SHP77 treated with DMSO at 0.1 percent for 48 hours (cell line): ENCODE measurements around the gene COMMD1.
"Not testable (repeated sequence)": the region's sequence is repeated elsewhere in the genome, so short reads cannot be mapped to it uniquely, and the experiment has no call there.

Source experiments
- DNase-seq: peaks from one replicate; lab custom pipeline; 2025; lab: John Stamatoyannopoulos, UW

The COMMD1 gene

DNA sequence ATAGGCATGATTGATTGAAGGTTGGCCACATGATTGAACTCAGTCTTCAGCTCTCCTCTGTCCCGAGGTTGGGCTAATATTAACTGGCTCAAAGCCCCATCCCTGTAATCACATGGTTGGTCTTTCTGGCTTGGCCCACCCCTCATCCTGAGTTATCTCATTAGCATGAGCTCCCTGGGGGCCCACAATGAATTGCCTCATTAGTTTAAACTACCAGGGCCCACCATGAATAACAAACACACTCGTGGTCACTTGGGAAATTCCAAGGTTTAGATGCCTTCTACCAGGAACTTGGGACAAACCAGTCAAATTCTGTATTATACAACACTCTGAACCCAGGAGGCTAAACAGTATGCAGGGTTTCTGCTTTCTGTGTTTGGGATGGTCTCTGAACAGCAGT lies 168.8 kb downstream of the COMMD1 start:
- no peak for DNase-seq

DNA sequence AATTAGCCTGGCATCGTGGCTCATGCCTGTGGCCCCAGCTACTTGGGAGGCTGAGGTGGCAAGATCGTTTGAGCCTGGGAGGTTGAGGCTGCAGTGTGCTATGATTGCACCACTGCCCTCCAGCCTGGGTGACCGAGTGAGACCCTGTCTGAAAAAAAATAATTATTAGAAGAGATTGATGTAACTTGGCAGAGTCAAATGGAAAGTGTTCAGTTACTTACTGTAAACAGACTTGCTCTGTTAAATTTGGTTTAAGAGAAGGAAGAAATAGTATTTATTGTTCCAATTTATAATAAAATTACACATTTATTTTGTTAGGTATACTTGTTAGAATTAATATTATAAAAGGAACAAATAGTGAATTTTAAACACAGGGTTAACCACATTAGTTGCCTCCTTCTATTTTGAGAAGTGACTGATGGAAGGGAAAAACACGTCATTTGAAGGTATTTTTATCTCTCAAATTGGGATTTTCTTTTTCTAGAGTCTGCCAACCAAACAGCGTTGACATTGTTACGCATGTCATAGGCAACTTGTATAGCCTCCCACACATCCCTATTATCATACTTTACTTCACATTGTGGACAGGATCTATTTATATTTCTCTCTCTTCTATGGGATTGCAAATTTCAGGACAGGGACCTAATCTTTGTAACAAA lies 171.6 kb downstream of the COMMD1 start:
- DNase-seq = no peak

DNA sequence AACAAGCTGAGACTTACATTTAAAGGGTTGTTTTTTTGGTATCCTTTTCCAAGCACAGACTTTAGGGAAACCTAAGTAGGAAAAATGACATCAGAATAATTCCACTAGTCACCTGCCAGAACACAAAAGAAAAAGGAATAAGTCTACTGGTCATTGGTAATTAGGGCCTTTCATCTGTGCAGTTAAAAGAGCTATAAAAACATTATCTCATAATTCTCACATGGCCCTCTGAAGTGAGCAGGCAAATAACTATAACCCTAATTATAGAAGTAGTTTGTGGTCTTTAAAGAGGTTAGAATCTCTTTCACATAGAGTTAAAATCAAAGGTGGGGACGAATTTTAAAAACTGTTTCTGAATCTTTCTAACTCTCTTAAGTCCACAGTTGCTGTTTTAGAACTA lies 179.3 kb downstream of the COMMD1 start:
- DNase-seq = no peak

DNA sequence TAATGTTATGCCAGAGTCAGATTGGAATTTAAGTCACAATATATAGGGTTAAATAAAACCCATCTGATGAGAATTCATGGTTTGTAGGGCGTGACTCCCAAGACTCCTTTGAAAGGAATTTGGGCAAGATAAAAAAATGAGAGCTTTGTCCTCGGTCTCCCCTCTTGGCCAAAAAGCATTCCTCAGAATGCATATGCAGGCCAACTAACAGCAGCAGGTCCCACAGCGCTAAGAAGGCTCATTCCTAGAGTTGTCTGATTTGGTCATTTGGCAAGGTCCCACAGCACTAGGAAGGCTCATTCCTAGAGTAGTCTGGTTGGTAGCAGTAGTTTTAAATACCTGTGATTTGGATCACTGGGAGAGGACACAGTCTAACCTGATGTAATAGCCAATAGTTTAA lies 184.2 kb downstream of the COMMD1 start:
- DNase-seq = no peak

DNA sequence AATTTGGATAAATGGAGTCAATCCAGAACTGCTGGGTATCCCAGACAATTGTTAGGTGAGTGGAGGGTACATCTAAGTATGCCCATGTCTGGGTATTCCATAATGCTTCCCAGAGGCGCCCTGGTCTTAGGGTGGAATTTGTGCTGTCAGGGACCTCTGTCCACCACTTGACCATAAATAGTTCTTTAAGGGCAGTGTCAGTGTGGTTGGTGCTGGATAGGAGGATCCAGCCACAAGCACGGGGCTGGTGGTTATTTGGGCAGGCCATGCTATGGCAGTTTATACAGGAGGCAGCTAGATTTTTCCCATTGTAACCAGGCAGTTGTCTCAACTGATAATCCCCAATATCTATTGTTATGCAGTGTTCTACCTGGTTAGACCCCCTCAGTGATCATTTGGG lies 186.0 kb downstream of the COMMD1 start:
- DNase-seq = no peak

DNA sequence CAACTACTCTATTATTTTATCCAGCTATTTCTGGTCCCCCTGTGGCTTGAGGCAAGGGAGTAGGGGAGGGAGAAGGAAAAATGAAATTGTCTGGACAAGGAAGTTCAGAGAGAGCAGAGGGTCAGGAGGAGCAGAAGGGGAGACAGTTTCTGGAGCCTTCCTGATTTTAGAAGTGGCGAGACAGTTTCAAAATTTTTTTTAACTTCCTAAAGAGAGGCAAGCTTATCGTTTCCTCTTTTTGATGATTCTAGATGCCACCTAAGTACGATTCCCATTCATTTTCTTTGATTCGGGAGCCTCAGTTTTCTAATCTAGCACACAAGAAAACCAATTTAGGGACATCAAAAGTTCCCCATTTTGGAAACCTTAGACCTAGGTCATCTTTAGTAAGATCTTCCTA lies 193.6 kb downstream of the COMMD1 start:
- DNase-seq = no peak

DNA sequence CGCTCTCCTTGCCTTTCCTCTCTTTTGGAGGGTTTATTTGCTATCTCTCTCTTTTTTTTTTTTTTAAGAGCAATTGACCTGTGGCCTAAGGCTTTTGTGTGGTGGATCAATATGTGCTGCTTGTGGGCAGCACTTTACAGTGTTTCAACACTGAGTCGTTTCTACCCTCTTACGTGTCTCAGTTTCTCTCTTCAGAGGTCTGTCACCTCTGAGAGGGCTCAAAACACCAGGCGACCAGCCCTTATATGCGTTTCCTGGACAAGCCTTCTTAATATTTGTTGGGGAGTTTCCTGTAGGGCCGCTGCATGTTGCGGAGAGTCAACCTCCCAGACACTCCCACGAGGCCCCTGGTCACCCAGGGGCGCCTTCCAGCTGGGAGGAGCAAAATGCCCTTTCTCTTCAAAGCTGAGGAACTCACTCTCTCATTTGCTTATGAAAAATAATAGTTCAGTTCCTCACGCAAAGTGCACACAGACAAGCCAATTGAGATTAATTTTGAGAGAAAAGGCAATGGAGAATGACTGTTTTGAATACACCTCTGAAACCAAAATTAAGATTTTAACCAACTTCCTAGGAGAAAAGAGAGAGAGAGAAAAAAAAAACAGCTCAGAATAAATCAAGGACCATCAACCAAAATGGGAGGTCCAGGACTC lies 194.2 kb downstream of the COMMD1 start:
- no peak for DNase-seq

DNA sequence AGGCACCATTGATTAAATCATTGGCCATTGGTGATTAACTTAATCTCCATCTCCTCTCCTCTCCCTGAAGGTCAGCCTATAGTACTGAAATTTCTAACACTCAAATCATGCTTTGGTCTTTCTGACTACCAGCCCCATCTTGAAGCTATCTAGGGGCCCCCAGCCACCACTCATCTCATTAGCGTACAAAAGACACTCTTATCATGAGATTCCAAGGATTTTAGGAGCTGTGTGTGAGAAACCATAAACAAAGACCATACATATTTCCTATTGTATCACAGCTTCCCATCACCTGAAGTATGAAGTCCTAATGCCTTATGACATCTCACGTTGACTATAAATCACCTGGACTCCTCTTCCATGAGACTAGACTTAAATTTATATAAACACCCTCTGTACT lies 196.4 kb downstream of the COMMD1 start:
- no peak for DNase-seq

DNA sequence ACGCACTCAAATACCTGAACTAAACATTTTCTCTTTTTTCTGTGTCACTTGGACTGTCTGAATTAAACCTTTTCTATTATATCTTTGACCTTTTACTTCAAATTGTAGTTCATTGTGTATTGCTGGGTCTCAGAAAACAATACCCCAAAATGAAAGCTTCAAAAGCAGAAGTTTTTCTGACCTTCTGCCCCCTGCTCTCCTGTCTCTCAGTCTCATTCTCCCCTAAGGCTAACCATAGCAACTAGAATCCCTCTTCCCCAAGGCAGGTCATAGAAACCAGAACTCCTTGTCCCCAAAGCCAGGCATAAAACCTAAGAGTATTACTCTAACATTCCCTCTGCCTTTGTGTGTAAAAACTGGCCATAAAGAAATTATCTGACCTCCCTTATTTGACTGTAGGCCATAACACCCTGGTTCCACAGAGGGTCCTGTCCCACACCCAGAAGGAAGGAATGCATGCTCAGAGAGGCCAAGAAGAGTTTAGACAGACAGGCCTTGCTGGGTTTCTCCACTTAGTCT lies 197.0 kb downstream of the COMMD1 start:
- no peak for DNase-seq

DNA sequence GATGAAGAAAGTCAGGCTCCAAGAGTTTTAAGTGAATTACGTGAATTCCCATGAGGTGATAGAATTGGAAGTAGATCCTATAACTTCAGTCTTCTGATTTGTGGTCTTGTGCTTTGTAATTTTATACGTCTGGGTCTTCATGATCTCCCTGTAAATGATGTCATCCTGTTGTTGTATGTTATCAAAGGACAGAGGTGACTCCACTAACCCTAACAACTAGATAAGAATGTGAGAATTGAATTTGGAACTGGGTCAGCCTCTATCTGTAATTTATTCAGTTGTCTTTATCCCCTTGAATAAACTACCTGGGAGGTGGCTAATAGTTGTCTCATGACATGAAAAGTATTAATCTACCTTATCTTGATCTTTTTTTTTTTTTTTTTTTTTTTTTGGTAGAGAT lies 204.1 kb downstream of the COMMD1 start:
- no peak for DNase-seq

DNA sequence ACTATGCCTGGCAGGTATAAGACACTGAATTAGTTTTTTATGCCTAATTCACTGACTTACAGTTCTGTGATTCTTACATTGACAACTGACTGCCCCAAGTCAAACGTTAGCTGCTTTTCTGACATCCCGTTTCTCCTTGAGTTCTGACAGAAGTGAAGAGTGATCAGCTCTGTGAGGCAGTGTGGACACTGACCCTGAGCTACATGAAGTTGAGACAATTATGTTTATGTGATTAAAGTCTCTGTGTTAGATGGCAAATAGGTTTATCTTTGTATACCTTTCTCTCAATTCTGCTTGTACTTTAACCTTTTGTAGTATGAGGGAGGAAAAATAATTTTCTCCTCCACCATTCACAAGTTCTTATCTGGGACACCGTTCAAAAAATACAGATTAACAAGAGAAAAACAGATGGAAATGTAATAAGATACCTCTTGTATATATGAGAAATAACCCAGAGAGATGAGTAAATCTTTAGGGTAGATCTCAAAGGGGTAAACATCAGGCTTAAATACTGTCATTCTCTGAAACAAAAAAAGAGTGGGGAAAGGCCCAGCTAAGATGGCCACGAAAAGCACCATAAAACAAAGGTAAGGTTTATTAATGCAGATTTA lies 205.0 kb downstream of the COMMD1 start:
- no peak for DNase-seq

DNA sequence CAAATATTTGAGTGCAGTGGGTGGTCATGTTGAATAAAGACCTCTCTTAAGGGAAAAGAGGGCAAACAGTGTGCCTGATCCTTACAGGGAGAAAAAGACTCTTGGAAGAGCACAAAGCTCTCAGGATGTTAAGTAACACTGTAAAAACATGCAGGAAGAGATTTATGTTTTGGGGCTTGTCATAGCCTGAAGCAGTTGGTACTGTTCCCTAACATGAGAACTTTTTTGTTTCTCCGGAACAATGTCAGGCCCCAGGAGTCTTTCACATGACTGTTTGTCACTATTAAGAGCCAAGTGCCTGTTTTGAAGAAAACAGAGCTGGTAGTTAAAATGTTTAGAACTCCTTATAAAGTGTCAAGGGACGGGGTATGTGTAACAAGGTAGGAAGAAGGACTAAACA lies 206.7 kb downstream of the COMMD1 start:
- no peak for DNase-seq

DNA sequence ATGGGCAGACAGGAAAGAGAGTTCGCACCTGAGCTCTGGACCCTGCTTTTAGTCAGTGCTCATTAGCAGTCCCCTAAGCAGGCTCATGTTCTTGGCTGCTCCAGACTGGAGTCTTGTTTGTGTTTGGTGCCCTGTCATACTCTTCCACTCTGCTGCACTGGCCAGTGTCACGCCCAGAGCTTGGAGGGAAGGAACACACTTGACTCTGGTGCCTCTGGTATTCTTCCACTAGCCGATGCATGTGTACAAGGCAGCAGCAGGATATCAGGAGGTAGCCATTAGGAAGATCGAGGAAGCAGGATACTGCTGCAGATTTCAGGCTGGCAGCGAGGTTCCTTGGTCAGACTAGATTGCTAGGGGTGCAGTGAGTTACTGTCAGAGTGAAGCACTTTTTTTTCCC lies 209.1 kb downstream of the COMMD1 start:
- DNase-seq = no peak

DNA sequence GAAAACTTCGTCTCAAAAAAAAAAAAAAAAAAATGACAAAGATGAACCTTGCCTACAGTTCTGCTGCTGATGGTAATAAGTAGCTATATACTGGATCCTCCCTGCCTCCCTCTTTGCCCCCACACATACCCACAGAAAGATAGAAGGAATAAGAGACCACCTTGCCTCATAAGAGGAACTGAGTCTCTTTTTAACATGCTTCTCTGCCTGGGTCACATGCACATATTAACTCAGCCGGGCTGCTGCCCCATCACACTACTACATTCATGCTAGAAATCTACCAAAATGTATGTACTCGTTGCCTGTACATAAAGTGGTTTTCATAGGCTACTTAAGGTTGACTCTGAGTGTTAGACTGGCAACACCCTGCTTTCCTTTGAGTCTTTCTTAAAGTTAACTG lies 211.5 kb downstream of the COMMD1 start:
- no peak for DNase-seq

DNA sequence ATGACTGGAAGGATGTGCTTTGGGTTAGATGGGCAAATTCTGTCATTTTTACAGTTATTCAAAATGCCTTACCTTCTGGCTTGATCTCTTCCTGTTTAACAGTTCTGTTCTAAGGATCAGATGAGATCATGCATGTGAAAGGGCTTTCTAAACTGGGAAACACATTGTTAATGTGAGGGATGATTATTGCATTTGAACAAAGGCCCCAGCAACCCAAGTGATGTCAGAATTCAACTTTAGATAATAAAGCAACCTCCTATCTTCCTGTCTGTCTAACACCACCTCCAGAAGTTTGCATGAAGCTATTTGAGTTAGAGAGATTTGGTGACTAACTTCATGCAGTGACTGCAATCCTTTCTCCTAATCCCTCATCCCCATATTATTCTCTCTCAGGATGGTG lies 212.7 kb downstream of the COMMD1 start:
- no peak for DNase-seq

DNA sequence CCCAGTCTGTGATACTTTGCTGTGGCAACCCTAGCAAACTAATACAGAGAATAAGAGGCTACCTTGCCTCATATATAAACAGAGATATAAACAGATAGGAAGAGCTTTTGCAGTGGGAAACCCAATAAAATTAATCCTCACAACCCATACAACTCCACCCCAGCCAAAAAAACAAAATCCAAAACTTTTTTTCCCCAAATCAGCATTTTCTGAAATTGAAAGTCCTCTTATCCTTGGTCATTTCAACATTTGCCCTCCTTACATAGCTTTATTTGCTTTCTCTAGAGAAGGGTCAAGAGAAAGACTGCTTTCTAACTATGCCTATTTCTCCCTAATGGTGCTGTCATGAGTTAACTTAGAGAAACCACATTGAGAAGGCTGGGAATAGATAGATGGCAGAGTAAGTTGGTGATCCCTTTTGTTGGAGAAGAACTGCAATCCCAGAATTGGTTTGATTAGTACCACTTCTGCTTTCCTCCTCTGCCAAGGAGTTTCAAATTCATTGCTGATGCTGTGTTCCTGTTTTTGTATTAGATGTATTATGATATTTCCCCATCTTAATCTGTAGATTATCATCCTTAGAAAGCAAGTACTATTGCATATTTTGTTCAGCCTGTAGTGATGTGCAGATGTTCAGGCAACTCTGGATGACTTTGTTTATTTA lies 214.0 kb downstream of the COMMD1 start:
- DNase-seq = no peak

DNA sequence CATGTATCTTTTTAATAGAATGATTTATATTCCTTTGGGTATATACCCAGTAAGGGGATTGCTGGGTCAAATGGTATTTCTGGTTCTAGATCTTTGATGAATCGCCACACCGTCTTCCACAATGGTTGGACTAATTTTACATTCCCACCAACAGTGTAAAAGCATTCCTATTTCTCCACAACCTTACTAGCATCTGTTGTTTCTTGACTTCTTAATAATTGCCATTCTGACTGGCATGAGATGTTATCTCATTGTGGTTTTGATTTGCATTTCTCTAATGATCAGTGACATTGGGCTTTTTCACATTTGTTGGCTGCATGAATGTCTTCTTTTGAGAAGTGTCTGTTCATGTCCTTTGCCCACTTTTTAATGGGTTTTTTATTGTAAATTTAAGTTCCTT lies 220.8 kb downstream of the COMMD1 start:
- not testable (repeated sequence) for DNase-seq

DNA sequence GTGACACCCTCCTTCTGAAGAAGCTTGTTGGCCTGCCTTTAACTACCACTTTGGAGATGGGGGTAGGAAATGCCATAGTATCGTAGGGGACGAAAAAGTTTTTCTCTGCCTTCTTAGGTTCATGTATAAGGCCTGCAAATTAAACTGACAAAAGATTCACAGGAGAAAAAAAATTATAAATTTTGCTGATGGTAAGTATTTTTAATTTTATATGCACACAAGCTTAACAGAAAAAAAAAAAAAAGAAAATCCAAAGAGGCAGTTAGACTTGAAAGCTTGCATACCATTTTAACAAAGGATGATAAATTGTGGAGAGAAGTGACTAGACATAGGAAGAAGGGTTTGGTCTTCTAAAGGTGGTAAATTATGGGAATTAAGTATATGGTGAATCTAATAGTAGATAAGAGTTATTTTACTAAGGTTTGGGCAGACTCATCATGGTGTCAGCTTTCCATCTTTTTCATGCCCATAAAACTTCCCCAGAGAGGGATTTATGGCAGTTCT lies 227.9 kb downstream of the COMMD1 start:
- DNase-seq = no peak

DNA sequence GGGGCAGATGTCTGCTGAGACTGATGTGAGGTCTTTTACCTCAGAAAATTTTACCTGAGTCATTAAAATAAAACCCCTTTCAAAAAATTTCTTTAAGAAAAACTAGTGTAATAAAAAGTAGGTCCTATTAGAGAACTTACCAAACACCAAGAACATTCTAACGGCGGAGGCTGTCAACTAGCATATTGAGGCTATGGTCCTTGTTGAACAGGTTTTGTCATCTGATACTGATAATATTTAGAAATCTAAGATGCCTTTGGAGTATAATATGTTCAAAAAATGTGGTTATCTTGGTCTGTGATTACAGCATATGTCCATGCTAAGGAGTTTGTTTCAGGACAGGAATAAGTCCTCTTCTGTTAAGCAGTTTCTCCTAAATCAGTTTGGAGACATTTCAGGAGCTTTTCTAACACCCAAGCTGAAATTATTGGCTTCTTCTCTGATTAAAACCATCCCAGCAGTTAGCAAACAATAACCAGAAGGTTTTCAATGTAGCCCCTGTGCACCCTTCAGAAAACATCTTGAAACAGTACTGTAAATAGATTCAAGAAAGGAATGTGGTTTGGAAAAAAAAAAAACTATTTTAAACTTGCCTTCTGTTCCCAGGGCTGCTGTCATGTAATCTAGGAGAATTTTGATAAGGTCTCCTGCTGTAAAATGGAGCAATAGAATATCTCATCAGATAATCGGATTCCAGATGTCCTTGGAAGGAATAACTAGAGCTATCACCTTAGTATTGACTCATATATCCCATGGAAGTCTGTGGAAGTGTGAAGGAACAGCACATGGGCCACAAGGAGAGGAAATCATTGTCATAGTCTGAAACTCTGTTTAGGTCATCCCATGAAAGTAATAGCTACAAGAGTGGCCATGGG lies 231.7 kb downstream of the COMMD1 start:
- DNase-seq = no peak

DNA sequence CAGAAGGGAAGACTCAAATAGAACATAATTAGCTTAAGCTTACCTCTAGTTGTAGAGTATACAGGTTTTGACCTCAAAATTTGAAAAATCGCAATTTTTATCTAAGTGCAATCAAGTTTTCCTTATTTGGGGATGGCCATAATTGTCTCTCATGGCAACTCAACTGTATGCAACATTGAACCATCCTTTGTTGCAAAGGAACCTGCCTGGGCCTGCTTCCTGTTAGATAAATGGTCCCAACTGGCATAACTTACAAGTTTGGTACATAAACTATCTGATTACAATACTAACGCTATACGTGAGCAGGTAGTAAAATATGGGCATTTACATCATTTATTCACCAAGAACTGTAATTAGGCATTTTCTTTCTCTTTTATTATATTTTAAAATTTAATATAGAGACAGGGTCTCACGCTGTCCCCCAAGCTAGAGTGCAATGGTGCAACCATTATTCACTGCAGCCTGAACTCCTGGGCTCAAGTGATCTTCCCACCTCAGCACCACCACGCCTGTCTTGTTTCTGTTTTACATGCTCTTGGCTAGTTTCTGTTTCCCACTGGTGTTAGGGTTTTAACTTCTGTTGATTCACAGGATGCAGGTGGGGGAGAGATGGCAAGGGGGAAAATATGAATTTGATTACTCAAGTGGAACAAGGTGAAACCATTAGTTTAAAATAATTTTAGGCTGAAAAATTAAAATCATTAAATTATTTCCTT lies 235.1 kb downstream of the COMMD1 start:
- DNase-seq = no peak

DNA sequence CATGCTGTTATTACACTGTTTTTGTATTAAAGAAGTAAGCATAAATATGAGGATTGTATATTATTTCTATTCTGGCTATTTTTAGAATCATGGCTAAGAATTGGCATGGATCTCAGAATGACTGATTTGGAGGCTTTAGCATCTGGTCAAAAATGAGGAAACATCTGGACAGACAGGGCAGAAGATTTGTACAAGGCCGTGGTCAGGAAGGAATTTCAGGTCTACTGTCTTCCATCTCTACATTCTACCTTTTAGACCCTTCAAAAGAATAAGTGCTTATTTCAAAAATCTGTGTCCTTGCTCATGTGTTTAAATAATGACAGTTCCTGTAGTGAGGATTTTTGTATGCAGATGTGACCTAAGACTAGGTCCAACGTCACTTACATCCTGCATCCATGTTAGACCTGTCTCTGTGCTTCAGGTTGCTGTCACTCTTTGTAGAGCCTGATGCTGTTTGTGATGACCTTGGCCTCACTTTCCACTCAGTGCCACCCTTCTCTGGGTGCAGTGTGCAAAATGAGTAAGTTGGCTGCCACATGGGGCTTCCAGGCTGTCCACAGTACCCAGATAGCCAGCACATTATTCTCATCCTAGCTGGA lies 235.8 kb downstream of the COMMD1 start:
- DNase-seq = no peak
